LoVo (cell line): ENCODE measurements around the gene FRMD8.
"Not testable (repeated sequence)": the region's sequence is repeated elsewhere in the genome, so short reads cannot be mapped to it uniquely, and the experiment has no call there.

Experiments used
- DNase-seq: peaks from one replicate; pipeline ENCODE4 v3.0.0-alpha.2; 2016; ENCODE audit warnings: low spot score

FRMD8 gene

GRCh38 chr11:65393513-65394079 lies 7.2 kb downstream of the FRMD8 start:
- no peak for DNase-seq

GRCh38 chr11:65394125-65394536 lies 7.7 kb downstream of the FRMD8 start:
- no peak for DNase-seq

GRCh38 chr11:65395961-65396530 lies 9.6 kb downstream of the FRMD8 start:
- no peak for DNase-seq

GRCh38 chr11:65396769-65397745 lies 10.6 kb downstream of the FRMD8 start:
- no peak for DNase-seq

- DNase-seq, result no peak
Measured at GRCh38 chr11:65398362-65398910, 12.0 kb downstream of the FRMD8 start.

- no peak for DNase-seq
Measured at GRCh38 chr11:65399249-65399648, 12.8 kb downstream of the FRMD8 start.

- DNase-seq, result no peak
Measured at GRCh38 chr11:65399845-65400244, 13.4 kb downstream of the FRMD8 start.

GRCh38 chr11:65400307-65401072 lies 14.1 kb downstream of the FRMD8 start:
- no peak for DNase-seq

GRCh38 chr11:65401073-65401802 lies 14.8 kb downstream of the FRMD8 start:
- no peak for DNase-seq

- no peak for DNase-seq
Measured at GRCh38 chr11:65401803-65402248, 15.4 kb downstream of the FRMD8 start.

- DNase-seq, result no peak
Measured at GRCh38 chr11:65402790-65403189, 16.4 kb downstream of the FRMD8 start.

- DNase-seq, result no peak
Measured at GRCh38 chr11:65403607-65404121, 17.2 kb downstream of the FRMD8 start.

GRCh38 chr11:65404210-65404609 lies 17.8 kb downstream of the FRMD8 start:
- DNase-seq, result no peak

GRCh38 chr11:65404638-65405339 lies 18.4 kb downstream of the FRMD8 start:
- DNase-seq, result no peak

- no peak for DNase-seq
Measured at GRCh38 chr11:65410936-65411680, 24.7 kb downstream of the FRMD8 start.

GRCh38 chr11:65411681-65412070 lies 25.2 kb downstream of the FRMD8 start:
- no peak for DNase-seq

- DNase-seq, result no peak
Measured at GRCh38 chr11:65412271-65413076, 26.0 kb downstream of the FRMD8 start.

GRCh38 chr11:65413077-65413664 lies 26.7 kb downstream of the FRMD8 start:
- DNase-seq, result not testable (repeated sequence)
